ENCODE data around the gene OPHN1. TPM values are rescaled to one million over a fixed set of nuclear protein-coding genes. Genes with fewer than 3 reads are reported as not detected.

Gene OPHN1
- total and polyA plus RNA-seq, 10 of the 15 experiments (the other 5 are each of a cell fraction or from before 2014, with no cell fraction given): under 0.01 to 0.03 (median 0.03) TPM; not detected in 6

DNA sequence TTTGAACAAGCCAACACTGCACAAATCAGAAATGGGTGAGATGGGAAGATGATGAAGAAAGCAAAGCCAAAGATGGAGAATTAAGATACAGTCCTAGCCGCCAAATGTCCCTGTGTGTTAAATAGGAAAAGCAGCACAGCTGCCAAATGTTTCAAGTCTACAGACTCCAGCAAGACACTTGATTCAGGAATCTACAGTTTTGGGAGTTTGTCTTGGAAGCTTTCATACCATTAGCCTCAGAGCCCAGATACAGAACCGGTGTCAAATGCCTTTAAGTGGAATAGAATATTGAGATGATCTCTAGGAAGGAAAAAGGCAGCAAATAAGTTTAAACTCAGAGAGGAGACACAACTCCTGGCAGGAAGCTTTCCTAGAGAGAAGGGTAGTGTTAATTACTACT is 30.3 kb downstream of the OPHN1 start:
- POLR2A ChIA-PET: no interaction called here
- DNase-seq (ENCODE audit: low read depth, low spot score) (no peak), ATAC-seq (no peak), FAIRE-seq (no peak)
- intact Hi-C loops (cut with micrococcal nuclease; ENCODE audit: unreplicated experiment): no loop called here
- RAD21 ChIA-PET (ENCODE audit: unreplicated experiment): no interaction called here
- Histone ChIP-seq H3K27ac (ENCODE audit: control insufficient read depth, insufficient read depth) (no peak overlapping the region), H3K9me3 (replicated peaks; ENCODE audit: control insufficient read depth, insufficient read depth, low read length) (no peaks in the 10 kb centered on the region), H3K27me3 (replicated peaks in 1 of 2; ENCODE audit: control insufficient read depth in 2 of 2, insufficient read depth in 2 of 2, low read length in 1 of 2) (no peaks in the 10 kb centered on the region), H3K79me2 (ENCODE audit: control insufficient read depth, insufficient read depth, low read length) (no peaks in the 10 kb centered on the region), H3K4me2 (ENCODE audit: control insufficient read depth, insufficient read depth) (no peak overlapping the region), H2AFZ (ENCODE audit: control insufficient read depth, low read depth, low read length) (no peak overlapping the region), H3K4me3 (no peak overlapping the region), H3K36me3 (ENCODE audit: control insufficient read depth in 2 of 2, insufficient read depth in 2 of 2, low read length in 1 of 2) (no peaks in the 10 kb centered on the region), H3K4me1 (ENCODE audit: control insufficient read depth, insufficient read depth, low read length) (no peaks in the 10 kb centered on the region), H3K9ac (ENCODE audit: control insufficient read depth, insufficient read depth, low read length) (no peak overlapping the region), H4K20me1 (ENCODE audit: control insufficient read depth, insufficient read depth) (no peaks in the 10 kb centered on the region)
- BruUV-seq (replicated peaks): no TSS peak
- SMC1A ChIA-PET (ENCODE audit: uncharacterized antibody, unreplicated experiment): no interaction called here
- TF ChIP-seq STAT3 (IDR thresholded peaks at IDR 0.05; ENCODE audit: low read depth, low read length): no peak
- no peak for TF ChIP-seq JUNB (IDR thresholded peaks at IDR 0.05)
- TF ChIP-seq SREBF2 (IDR thresholded peaks at IDR 0.05; ENCODE audit: low read length): no peak
- no peak for TF ChIP-seq TBL1XR1 (IDR thresholded peaks at IDR 0.05; ENCODE audit: low read depth, low read length)
- no peak for TF ChIP-seq TAF1 (IDR thresholded peaks at IDR 0.05; ENCODE audit: borderline replicate concordance, low read depth, low read length)
- TF ChIP-seq IRF4 (IDR thresholded peaks at IDR 0.05; ENCODE audit: low read depth, low read length): no peak
- TF ChIP-seq, protein P1, sequence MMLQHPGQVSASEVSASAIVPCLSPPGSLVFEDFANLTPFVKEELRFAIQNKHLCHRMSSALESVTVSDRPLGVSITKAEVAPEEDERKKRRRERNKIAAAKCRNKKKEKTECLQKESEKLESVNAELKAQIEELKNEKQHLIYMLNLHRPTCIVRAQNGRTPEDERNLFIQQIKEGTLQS (IDR thresholded peaks at IDR 0.05; ENCODE audit: borderline replicate concordance, extremely low read depth, low read depth, low read length): no peak
- TF ChIP-seq, protein P2, sequence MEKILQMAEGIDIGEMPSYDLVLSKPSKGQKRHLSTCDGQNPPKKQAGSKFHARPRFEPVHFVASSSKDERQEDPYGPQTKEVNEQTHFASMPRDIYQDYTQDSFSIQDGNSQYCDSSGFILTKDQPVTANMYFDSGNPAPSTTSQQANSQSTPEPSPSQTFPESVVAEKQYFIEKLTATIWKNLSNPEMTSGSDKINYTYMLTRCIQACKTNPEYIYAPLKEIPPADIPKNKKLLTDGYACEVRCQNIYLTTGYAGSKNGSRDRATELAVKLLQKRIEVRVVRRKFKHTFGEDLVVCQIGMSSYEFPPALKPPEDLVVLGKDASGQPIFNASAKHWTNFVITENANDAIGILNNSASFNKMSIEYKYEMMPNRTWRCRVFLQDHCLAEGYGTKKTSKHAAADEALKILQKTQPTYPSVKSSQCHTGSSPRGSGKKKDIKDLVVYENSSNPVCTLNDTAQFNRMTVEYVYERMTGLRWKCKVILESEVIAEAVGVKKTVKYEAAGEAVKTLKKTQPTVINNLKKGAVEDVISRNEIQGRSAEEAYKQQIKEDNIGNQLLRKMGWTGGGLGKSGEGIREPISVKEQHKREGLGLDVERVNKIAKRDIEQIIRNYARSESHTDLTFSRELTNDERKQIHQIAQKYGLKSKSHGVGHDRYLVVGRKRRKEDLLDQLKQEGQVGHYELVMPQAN (conservative IDR thresholded peaks at IDR 0.05): no peak
- no peak for TF ChIP-seq ATF7 (IDR thresholded peaks at IDR 0.05; ENCODE audit: low read depth)
- TF ChIP-seq, protein P3, sequence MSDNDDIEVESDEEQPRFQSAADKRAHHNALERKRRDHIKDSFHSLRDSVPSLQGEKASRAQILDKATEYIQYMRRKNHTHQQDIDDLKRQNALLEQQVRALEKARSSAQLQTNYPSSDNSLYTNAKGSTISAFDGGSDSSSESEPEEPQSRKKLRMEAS (IDR thresholded peaks at IDR 0.05; ENCODE audit: low read depth, low read length): no peak
- TF ChIP-seq, protein P4, sequence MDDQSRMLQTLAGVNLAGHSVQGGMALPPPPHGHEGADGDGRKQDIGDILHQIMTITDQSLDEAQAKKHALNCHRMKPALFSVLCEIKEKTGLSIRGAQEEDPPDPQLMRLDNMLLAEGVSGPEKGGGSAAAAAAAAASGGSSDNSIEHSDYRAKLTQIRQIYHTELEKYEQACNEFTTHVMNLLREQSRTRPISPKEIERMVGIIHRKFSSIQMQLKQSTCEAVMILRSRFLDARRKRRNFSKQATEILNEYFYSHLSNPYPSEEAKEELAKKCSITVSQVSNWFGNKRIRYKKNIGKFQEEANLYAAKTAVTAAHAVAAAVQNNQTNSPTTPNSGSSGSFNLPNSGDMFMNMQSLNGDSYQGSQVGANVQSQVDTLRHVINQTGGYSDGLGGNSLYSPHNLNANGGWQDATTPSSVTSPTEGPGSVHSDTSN (IDR thresholded peaks at IDR 0.05; ENCODE audit: insufficient replicate concordance, low read depth, low read length): no peak
- no peak for TF ChIP-seq EZH2 (IDR thresholded peaks at IDR 0.05; ENCODE audit: borderline replicate concordance, control insufficient read depth, low read depth, low read length)
- no peak for TF ChIP-seq MXI1 (IDR thresholded peaks at IDR 0.05; ENCODE audit: low read depth, low read length)
- 44% methylated on average over 2 of the region's 2 CpGs for WGBS (ENCODE audit: insufficient coverage, insufficient replicate concordance, low lambda C conversion rate, missing lambda C conversion rate)
- in situ Hi-C loops (cut with MboI): no loop called here
- CTCF ChIA-PET: no interaction called here
